ENCODE measurements around the gene RHBDL1. TPM values are rescaled to one million over a fixed set of nuclear protein-coding genes. Genes with fewer than 3 reads are reported as not detected.

The RHBDL1 gene
- total RNA-seq, 3 donors from 2014 or later: 0.52 to 0.71 (median 0.53) TPM

DNA sequence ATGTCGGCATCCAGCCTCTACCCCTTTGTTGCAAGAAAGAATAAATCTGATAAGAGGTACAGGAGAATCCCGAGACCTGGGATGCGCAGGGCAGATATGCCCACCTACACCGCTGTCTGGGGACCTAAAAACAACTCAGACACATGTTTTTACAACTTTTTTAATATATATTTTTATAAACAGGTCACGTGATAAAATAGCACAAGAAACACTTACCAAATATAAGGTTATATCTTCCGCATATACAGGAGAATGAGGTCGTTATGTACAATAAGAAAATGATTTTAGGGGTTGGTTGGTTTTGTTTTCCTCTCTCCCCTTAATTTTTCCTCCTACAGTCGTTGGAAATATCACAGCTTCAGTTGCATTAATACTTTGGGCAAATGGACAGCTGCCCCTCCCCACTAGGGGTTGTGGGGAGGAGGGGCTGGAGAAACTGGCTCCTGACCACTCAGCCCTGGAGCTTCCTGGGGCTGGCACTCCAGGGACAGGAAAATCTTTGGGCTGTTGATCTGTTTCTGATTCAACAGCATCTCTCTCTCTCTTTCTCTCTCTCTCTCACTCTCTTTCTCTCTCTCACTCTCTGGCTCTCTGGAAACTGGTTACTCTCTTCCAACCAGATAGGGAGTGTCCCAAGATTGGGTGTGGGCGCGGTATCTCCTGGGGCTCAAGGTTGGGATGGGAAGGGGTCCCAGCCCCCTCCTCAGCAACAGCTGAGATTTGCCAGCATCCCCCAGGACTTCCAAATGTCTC, 17.1 kb downstream of the RHBDL1 start:
- Mint-ChIP-seq H3K4me3 (peak overlapping the region; percentile 45), H3K36me3 (ENCODE audit: insufficient read depth) (no peaks in the 10 kb centered on the region), H3K27me3 (ENCODE audit: low read depth) (peaks cover 2% of the 10 kb centered on the region), H3K9me3 (no peaks in the 10 kb centered on the region), H3K4me1 (ENCODE audit: low read depth) (peaks cover 32% of the 10 kb centered on the region)
- ATAC-seq (no peak), DNase-seq (no peak)

DNA sequence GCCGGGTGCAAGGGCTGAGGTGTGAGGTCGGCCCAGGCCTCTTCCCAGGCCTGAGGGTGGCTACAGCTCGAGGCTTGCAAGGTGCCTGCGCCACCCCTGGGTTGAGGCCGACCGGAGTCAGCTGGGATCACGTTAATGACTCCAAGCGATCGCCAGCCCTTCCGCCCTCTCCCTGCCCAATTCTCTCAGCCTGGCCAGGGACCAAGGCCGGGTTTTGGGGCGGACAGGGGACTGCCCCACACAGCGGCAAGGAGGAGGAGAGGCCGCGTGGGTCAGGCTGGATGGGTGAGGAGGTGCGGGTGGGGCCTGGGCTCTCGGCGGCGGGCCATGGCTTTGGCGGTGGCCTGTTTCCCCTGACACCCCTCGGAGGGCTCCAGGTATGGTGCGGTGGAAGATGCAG, 17.9 kb downstream of the RHBDL1 start:
- peaks cover 32% of the 10 kb centered on the region for H3K4me1 Mint-ChIP-seq (ENCODE audit: low read depth)
- no peaks in the 10 kb centered on the region for H3K36me3 Mint-ChIP-seq (ENCODE audit: insufficient read depth)
- DNase-seq (no peak), ATAC-seq (no peak)
- H3K4me3 Mint-ChIP-seq: no peak overlapping the region
- H3K27me3 Mint-ChIP-seq (ENCODE audit: low read depth): peaks cover 2% of the 10 kb centered on the region
- no peaks in the 10 kb centered on the region for H3K9me3 Mint-ChIP-seq

DNA sequence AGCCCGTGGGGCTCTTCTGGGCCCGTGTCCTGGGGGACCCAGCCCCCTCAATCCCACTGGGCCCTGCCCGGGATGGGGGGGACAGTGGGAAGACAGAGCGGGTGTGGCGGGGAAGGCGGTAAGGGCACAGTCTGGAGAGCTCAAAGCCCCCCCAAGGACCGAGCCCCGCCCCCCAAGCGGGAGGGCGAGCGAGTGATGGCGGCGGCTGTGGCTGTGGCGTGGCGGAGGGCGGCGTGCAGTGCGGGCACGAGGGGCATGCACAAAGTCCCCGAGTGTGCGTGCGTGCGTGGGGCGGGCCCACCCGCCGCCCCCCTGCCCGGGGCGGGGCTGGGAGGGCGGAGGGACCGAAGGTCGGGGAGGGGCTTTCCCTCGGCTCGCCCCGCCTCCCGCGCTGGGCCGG, 18.3 kb downstream of the RHBDL1 start:
- ATAC-seq (no peak), DNase-seq (peak; percentile 37)
- Mint-ChIP-seq H3K4me3 (no peak overlapping the region), H3K9me3 (no peaks in the 10 kb centered on the region), H3K4me1 (ENCODE audit: low read depth) (peaks cover 31% of the 10 kb centered on the region), H3K36me3 (ENCODE audit: insufficient read depth) (no peaks in the 10 kb centered on the region), H3K27me3 (ENCODE audit: low read depth) (peaks cover 2% of the 10 kb centered on the region)

DNA sequence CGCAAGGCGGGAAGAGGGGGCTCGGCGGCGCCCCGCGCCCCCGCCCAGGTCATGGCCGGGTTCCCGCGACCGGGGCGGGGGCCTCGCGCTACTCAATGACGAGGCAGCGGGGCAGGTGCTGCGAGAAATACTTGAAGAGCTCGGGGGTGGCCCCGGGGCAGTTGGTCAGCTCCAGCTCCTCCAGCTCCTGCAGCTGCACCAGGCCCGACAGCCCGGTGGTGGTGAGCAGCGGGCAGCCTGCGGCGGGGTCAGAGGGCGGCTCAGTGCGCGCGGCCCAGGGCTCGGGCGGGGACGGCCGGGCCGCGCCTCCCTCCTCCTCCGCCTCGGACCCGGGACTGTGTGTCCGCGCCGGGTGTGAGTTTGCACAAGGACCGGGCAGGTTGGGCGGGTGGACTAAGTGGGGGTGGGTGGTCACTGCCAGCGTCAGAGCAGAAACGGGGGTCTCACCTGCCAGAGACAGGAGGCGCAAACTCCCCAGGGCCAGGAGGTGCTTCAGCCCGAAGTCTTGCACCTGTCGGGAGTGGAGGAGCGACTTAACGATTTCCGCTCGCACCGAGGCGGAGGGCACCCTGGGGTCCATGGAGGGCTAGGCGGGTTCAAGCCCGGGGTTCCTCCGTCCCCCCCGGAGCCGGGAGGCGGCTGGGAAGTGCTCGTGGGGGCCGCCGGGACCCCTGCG, 18.9 kb downstream of the RHBDL1 start:
- ATAC-seq: no peak
- Mint-ChIP-seq H3K36me3 (ENCODE audit: insufficient read depth) (no peaks in the 10 kb centered on the region), H3K4me1 (ENCODE audit: low read depth) (peaks cover 29% of the 10 kb centered on the region)

DNA sequence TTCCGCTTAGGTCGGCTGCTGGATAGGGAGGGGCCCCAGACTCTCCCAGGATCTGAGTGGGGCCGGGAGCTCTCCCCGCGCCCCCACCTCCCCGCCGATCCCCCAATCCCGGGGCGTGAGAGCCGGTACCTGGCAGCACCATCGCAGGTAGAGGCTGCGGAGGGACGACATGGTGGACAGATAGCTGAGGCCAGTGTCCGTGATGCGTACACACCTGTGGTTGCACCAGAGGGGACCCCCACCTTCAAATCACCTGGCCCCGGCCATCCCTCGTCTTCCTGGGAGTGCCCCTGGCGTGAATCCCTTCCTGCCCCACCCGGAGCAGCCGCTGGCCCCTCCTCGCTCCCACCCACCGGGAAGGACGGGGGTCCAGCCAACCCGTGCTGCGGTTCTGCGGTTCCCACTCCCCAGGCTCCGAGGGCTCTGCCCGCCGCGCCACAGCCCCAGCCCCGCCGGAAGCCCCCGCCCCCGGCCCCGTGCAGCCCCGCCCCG, 19.4 kb downstream of the RHBDL1 start:
- Mint-ChIP-seq H3K9me3 (no peaks in the 10 kb centered on the region), H3K27me3 (ENCODE audit: low read depth) (peaks cover 2% of the 10 kb centered on the region), H3K4me3 (peak overlapping the region; percentile 46), H3K36me3 (ENCODE audit: insufficient read depth) (no peaks in the 10 kb centered on the region), H3K4me1 (ENCODE audit: low read depth) (peaks cover 28% of the 10 kb centered on the region)
- ATAC-seq: no peak
- DNase-seq: no peak

More for the DNA sequence above, 18.9 kb downstream of the RHBDL1 start:
- no peaks in the 10 kb centered on the region for H3K9me3 Mint-ChIP-seq
- H3K4me3 Mint-ChIP-seq: peak overlapping the region; percentile 55
- DNase-seq: no peak
- peaks cover 2% of the 10 kb centered on the region for H3K27me3 Mint-ChIP-seq (ENCODE audit: low read depth)

DNA sequence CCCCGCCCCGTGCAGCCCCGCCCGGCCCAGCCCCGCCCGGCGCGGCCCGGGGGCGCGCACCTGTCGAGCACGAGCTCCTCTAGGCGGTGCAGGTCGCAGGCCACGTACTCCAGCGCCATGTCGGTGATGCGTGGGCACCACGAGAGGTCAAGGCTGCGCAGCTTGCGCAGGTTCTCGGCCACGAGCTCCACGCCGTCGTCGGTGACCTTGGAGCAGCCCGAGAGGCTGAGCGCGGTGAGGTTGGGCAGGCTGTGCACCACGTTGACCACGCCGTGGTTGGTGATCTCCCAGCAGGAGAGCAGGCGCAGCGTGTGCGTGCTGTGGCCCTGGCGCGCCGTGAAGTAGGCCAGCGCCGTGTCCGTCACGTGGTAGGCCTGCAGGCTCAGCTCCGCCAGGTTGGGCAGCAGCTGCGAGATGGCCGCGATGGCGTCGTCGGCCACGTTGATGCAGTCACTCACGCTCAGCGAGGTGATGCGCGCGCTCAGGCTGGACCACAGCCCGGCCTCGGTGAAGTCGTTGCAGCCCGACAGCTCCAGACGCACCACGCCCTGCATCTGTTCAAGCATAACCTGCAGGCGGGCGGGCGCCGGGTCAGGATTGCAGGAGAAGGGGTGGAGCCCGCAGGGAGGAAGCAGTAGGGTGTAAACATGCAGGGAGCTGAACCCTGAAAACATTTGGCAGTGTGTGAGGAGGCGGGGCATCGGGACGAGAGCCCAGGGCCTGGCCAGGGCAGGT, 20.1 kb downstream of the RHBDL1 start:
- peaks cover 27% of the 10 kb centered on the region for H3K4me1 Mint-ChIP-seq (ENCODE audit: low read depth)
- H3K4me3 Mint-ChIP-seq: peak overlapping the region; percentile 78
- peak; percentile 77 to 81 for ATAC-seq

DNA sequence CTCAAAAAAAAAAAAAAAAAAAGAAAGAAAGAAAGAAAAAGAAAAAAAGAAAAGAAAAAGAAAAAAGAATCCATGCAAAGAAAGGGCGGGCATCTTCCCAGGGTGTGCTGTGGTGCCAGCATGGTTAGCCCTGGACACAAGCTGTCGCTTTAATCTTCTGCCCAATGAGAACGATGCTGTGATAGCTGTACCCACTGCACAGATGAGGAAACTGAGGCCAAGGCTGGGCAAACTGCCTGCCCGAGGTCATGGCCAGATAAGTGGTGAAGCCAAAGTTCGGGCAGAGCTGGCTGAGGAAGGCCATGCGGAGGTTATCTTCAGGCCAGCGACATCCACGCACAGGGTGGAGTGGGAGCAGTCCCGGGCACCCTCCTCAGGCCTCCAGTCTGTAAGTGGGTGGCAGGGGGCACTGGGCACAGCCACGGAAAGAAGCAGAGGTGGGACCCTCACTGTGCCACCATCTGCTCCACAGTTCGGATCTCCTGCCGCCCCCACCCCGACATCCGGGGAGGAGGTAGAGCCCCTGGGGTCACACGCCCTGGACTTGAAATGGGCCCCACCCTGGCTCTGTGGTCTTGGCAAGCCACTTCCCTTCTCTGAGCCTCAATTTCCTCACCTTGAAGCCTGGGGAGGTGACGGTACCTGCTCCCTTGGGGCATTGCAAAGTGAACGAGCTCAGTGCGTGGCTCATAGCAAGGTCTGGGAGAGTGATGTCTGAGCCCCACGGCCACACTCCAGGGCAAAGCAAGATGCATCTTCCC, 23.6 kb downstream of the RHBDL1 start:
- no peak for ATAC-seq

More for the DNA sequence above, 20.1 kb downstream of the RHBDL1 start:
- no peaks in the 10 kb centered on the region for H3K9me3 Mint-ChIP-seq
- H3K36me3 Mint-ChIP-seq (ENCODE audit: insufficient read depth): no peaks in the 10 kb centered on the region
- peak; percentile 66 for DNase-seq
- peaks cover 4% of the 10 kb centered on the region for H3K27me3 Mint-ChIP-seq (ENCODE audit: low read depth)

DNA sequence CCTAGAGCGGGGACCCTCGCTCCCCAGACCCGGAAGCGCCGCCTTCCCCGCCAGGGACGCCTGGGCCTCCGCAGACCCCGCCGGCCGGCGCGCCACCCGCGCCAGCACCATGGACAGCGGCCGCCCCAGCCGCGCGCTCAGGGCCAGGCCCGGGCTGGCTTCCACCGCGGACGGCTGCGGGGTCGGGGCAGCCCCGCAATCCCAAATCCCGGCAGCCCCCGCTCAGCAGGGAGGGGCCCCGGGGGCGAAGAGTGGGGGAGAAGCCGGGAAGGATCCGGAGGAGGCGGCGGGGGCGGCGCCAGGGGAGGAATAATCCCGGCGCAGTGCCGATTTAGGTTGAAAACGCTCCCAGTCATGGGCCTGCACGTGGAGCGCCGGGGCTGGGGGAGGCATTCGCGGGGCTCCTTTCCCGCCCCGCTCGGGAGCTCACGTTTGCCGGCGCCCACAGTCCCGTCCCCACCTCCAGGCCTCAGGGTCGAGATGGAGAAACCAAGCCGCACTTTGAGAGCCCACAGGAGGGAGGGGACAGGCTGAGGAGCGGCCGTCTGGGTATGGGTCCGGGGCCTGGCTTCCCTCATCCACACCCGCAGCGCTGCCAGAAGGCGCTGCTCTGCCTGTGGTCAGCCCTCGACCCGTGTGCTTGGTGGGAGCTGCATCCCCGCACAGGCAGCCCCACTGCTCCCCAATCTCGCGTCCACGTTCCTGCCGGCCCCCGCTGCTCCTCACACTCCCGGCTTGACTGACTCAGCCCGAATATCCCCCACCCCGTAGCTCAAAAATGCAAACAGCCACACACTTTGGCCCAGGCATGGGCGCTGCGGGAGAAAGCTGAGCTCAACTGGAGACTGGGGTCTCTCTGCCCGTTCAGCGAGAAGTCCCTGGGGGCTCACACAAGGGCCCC, 25.5 kb downstream of the RHBDL1 start:
- Mint-ChIP-seq H3K4me3 (no peak overlapping the region), H3K36me3 (ENCODE audit: insufficient read depth) (no peaks in the 10 kb centered on the region), H3K27me3 (ENCODE audit: low read depth) (peaks cover 20% of the 10 kb centered on the region), H3K4me1 (ENCODE audit: low read depth) (peaks cover 15% of the 10 kb centered on the region), H3K9me3 (no peaks in the 10 kb centered on the region)
- DNase-seq: peak; percentile 48
- peak; percentile 79 for ATAC-seq

More for the DNA sequence above, 23.6 kb downstream of the RHBDL1 start:
- Mint-ChIP-seq H3K27me3 (ENCODE audit: low read depth) (peaks cover 20% of the 10 kb centered on the region), H3K4me3 (no peak overlapping the region), H3K9me3 (no peaks in the 10 kb centered on the region), H3K4me1 (ENCODE audit: low read depth) (peaks cover 22% of the 10 kb centered on the region), H3K36me3 (ENCODE audit: insufficient read depth) (no peaks in the 10 kb centered on the region)
- DNase-seq: no peak

DNA sequence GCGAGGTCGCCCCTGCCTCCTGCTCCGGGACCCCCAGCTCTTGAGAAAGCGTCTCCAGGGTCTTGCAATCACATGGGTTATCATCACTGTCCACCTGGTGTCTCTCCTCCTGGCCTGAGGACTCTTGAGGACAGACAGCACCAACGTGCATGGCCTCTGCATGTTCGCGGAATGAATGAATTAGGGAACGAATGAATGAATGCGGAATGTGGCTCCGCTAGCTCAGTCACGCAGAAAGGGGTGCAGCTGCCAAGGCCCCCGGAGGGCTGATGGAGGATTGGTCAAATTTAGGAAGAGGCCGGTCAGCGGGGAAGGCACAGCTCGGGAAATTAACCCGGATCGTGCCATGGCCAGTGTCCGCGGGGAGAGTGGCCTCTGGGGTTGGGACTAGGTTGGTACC, 26.9 kb downstream of the RHBDL1 start:
- no peaks in the 10 kb centered on the region for H3K36me3 Mint-ChIP-seq (ENCODE audit: insufficient read depth)
- no peak for DNase-seq
- H3K27me3 Mint-ChIP-seq (ENCODE audit: low read depth): peaks cover 32% of the 10 kb centered on the region
- no peak for ATAC-seq
- peaks cover 12% of the 10 kb centered on the region for H3K4me1 Mint-ChIP-seq (ENCODE audit: low read depth)
- no peaks in the 10 kb centered on the region for H3K9me3 Mint-ChIP-seq
- H3K4me3 Mint-ChIP-seq: no peak overlapping the region

DNA sequence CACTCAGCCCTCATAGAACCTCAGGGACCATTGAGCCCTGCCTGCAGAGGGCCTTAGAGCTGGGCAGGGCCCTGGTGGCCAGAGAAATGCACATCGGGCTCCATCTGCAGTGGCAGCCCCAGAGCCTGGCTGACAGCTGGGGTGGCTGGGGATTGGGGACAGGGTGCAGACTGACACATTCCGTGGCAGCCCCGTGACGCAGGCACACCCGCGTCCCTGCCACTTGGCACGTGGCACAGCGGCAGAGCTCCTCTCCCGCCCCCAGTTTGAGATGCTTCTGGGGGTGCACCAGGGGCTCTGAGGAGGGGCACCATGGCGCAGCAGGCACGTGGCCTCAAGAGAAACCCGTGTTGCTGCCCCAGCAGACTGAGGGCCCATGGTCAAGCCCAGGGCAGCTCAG, 27.9 kb downstream of the RHBDL1 start:
- Mint-ChIP-seq H3K27me3 (ENCODE audit: low read depth) (peaks cover 41% of the 10 kb centered on the region), H3K4me3 (no peak overlapping the region), H3K4me1 (ENCODE audit: low read depth) (peaks cover 12% of the 10 kb centered on the region), H3K36me3 (ENCODE audit: insufficient read depth) (no peaks in the 10 kb centered on the region), H3K9me3 (no peaks in the 10 kb centered on the region)
- DNase-seq (no peak), ATAC-seq (no peak)

DNA sequence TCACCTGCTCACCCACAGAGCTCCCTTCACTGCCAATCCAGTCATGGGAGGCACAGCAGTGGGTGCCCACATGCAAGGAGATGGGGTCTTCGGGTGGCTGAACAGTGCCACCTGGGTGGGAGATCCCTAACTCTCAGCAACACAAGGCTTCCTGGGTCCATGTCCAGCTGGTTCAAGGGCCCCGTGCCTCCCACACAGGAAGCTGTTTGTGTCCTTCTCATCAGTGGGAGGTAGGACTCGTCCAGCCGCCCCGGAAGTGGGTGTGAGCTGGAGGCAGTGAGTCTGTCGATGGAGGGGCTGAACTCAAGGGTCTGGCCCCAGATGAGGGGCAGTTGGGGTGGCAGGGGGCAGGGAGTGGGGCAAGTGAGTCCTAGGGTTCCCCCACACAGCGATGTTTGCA, 28.6 kb downstream of the RHBDL1 start:
- ATAC-seq (no peak), DNase-seq (no peak)
- peaks cover 47% of the 10 kb centered on the region for H3K27me3 Mint-ChIP-seq (ENCODE audit: low read depth)
- no peaks in the 10 kb centered on the region for H3K9me3 Mint-ChIP-seq
- no peaks in the 10 kb centered on the region for H3K36me3 Mint-ChIP-seq (ENCODE audit: insufficient read depth)
- no peak overlapping the region for H3K4me3 Mint-ChIP-seq
- H3K4me1 Mint-ChIP-seq (ENCODE audit: low read depth): peaks cover 9% of the 10 kb centered on the region

DNA sequence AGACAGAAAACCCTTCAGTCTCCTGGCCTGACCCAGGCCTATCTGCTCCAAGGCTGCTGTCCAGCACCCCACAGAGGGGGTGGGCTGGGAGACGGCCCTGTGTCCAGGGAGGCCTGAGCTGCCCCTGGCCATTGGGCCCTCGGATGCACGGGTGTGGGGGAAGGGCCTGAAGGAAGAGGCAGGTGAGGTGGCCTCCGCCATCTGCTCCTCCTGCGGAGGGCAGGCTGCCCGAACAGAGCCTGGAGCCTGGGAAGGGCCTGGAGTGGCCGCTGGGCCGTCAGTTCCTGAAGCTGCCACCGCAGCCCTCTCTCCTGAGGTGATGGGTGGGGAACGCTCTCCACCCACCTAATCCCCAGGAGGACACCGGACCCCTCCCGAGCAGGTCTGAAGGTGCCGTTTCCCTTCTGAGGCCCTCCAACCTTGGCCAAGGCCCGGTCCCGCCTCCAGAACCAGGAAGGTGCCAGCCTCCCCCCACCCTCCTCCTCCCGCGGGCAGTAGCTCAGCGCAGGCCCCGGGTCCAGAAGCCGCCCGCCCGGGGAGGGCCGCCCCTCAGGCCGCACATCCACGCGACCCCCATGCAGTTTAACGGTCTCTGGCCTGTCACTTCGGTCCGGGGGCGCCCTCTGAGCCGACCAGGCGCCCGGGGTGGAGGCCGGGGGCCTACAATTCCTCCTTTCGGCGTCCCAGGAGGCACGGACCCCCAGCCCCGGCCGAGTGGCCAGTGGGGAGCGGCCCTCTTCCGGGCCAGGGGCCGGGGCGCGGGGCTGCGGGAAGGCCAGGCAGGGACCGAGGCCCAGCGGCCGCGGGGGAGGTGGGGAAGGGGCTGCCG, 29.3 kb downstream of the RHBDL1 start:
- Mint-ChIP-seq H3K4me1 (ENCODE audit: low read depth) (peaks cover 7% of the 10 kb centered on the region), H3K4me3 (no peak overlapping the region), H3K9me3 (no peaks in the 10 kb centered on the region), H3K36me3 (ENCODE audit: insufficient read depth) (no peaks in the 10 kb centered on the region), H3K27me3 (ENCODE audit: low read depth) (peaks cover 54% of the 10 kb centered on the region)
- ATAC-seq (no peak), DNase-seq (no peak)
